ENCODE results near the gene TPCN2.

Gene TPCN2

GRCh38 chr11:69104212-69104855, 55.6 kb downstream of the TPCN2 start:
- no peak for TF ChIP-seq CTCF (IDR thresholded peaks at IDR 0.05; ENCODE audit: low read depth, low read length, missing control alignments)
- H3K4me3 ChIP-seq (ENCODE audit: low read depth, low read length), result no peak overlapping the region
- no peak overlapping the region for H3K27ac ChIP-seq
- H3K36me3 ChIP-seq (replicated peaks), result no peaks in the 10 kb centered on the region
- DNase-seq, result no peak
- H3K27me3 ChIP-seq (replicated peaks), result no peaks in the 10 kb centered on the region
- in situ Hi-C loops (cut with HindIII; ENCODE audit: low pct_ligation_motif_present, low sequenced_read_pairs), result loop anchor here (25.0 kb wide), 1 partner anchor 558 kb away; no protein-coding TSS in a partner anchor

GRCh38 chr11:69104856-69105395, 56.2 kb downstream of the TPCN2 start:
- no peak for DNase-seq
- in situ Hi-C loops (cut with HindIII; ENCODE audit: low pct_ligation_motif_present, low sequenced_read_pairs), result loop anchor here (25.0 kb wide), 1 partner anchor 557 kb away; no protein-coding TSS in a partner anchor
- no peaks in the 10 kb centered on the region for H3K36me3 ChIP-seq (replicated peaks)
- H3K4me3 ChIP-seq (ENCODE audit: low read depth, low read length), result no peak overlapping the region
- no peak for TF ChIP-seq CTCF (IDR thresholded peaks at IDR 0.05; ENCODE audit: low read depth, low read length, missing control alignments)
- no peaks in the 10 kb centered on the region for H3K27me3 ChIP-seq (replicated peaks)
- H3K27ac ChIP-seq, result no peak overlapping the region

- Histone ChIP-seq H3K36me3 (replicated peaks) (no peaks in the 10 kb centered on the region), H3K4me3 (ENCODE audit: low read depth, low read length) (no peak overlapping the region), H3K27me3 (replicated peaks) (no peaks in the 10 kb centered on the region), H3K27ac (no peak overlapping the region)
- TF ChIP-seq CTCF (IDR thresholded peaks at IDR 0.05; ENCODE audit: low read depth, low read length, missing control alignments), result no peak
- DNase-seq, result no peak
- in situ Hi-C loops (cut with HindIII; ENCODE audit: low pct_ligation_motif_present, low sequenced_read_pairs), result loop anchor here (25.0 kb wide), 1 partner anchor 557 kb away; no protein-coding TSS in a partner anchor
These were observed 56.8 kb downstream of the TPCN2 start for GRCh38 chr11:69105461-69106030.

- DNase-seq, result no peak
- in situ Hi-C loops (cut with HindIII; ENCODE audit: low pct_ligation_motif_present, low sequenced_read_pairs), result loop anchor here (25.0 kb wide), 1 partner anchor 556 kb away; no protein-coding TSS in a partner anchor
- TF ChIP-seq CTCF (IDR thresholded peaks at IDR 0.05; ENCODE audit: low read depth, low read length, missing control alignments), result no peak
- Histone ChIP-seq H3K4me3 (ENCODE audit: low read depth, low read length) (no peak overlapping the region), H3K27ac (no peak overlapping the region), H3K36me3 (replicated peaks) (no peaks in the 10 kb centered on the region), H3K27me3 (replicated peaks) (no peaks in the 10 kb centered on the region)
These were observed 57.5 kb downstream of the TPCN2 start for GRCh38 chr11:69106031-69106811.

- in situ Hi-C loops (cut with HindIII; ENCODE audit: low pct_ligation_motif_present, low sequenced_read_pairs), result loop anchor here (25.0 kb wide), 1 partner anchor 555 kb away; no protein-coding TSS in a partner anchor
- Histone ChIP-seq H3K27me3 (replicated peaks) (no peaks in the 10 kb centered on the region), H3K36me3 (replicated peaks) (no peaks in the 10 kb centered on the region), H3K27ac (no peak overlapping the region), H3K4me3 (ENCODE audit: low read depth, low read length) (no peak overlapping the region)
- DNase-seq, result no peak
- no peak for TF ChIP-seq CTCF (IDR thresholded peaks at IDR 0.05; ENCODE audit: low read depth, low read length, missing control alignments)
These were observed 58.7 kb downstream of the TPCN2 start for GRCh38 chr11:69107413-69107812.
